ENCODE results near the gene GJA4.
"Not testable (repeated sequence)": the region's sequence is repeated elsewhere in the genome, so short reads cannot be mapped to it uniquely, and the experiment has no call there.

Gene GJA4

GRCh38 chr1:34770891-34771504 lies 21.8 kb upstream of the GJA4 start:
- no peak for DNase-seq (ENCODE audit: low spot score)

GRCh38 chr1:34771573-34772371 lies 21.0 kb upstream of the GJA4 start:
- no peak for DNase-seq (ENCODE audit: low spot score)

DNA sequence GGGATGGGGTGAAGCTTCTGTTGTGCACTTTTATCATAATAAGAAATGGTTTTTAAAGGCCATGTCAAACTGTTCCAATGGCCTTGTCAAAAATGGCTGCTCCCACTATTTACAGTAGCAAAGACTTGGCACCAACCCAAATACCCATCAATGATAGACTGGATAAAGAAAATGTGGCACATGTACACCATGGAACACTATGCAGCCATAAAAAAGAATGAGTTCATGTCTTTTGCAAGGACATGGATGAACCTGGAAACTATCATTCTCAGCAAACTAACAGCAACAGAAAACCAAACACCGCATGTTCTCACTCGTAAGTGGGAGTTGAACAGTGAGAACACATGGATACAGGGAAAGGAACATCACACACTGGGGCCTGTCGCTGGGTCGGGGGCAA lies 19.7 kb upstream of the GJA4 start:
- not testable (repeated sequence) for DNase-seq (ENCODE audit: low spot score)

- DNase-seq (ENCODE audit: low spot score), result no peak
Measured at GRCh38 chr1:34774957-34775356, 17.8 kb upstream of the GJA4 start.

GRCh38 chr1:34776911-34777310 lies 15.9 kb upstream of the GJA4 start:
- no peak for DNase-seq (ENCODE audit: low spot score)

- no peak for DNase-seq (ENCODE audit: low spot score)
Measured at GRCh38 chr1:34777519-34778321, 15.1 kb upstream of the GJA4 start.

GRCh38 chr1:34778381-34778780 lies 14.4 kb upstream of the GJA4 start:
- DNase-seq (ENCODE audit: low spot score), result no peak

DNA sequence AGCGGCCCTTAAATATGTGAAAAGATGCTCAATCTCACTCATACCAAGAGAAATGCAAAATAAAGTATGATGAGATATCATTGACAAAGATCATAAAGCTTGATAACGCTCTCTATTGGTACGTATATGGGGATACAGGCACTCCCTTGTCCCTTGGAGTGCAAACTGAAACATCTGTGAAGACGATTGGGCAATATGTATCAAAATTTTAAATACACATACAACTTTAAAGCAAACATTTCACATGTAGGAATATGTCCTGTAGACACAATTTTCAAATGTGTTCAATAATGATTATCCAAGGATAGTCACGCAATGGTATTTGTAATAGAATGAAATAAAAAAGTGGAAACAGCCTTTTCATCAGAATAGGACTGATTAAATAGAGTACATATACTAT lies 13.8 kb upstream of the GJA4 start:
- no peak for DNase-seq (ENCODE audit: low spot score)

DNA sequence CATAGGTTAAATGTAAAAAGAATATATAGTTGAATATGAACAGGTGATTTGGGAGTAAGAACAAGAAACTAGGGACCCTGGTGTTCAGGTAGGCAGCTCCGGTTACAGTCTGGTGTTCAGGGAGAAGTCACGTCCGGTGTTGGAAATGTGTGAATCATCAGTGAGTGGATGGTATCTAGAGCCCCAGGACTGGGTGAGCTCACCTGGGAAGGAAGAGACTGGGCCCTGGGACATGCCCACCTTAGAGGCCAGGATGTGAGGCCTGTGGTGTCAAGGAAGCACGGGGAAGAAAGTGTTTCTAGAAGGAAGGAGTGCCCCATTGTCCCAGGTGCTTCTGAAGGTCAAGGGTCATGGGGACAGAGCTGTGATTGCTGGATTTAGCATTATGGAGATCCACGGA lies 13.3 kb upstream of the GJA4 start:
- DNase-seq (ENCODE audit: low spot score), result peak; percentile 14

DNA sequence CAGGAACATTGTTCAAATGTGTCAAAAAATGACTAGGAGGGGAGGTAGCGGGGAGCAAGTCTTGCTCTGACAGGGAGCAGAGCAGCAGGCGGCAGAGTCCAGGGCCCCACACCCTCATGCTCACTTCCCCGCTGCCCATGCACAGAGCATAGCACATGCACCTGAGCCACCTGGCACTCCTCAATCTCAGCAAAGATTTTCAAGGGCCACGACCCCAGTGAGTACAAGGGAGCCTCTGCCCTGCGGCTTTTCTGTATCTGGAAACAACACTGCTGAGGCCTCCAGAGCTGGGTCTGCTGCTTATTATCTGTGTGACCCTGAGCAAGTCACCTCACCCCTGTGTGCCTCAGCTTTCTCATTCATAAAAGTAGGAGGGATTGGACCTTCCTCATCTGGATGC lies 12.8 kb upstream of the GJA4 start:
- no peak for DNase-seq (ENCODE audit: low spot score)

DNA sequence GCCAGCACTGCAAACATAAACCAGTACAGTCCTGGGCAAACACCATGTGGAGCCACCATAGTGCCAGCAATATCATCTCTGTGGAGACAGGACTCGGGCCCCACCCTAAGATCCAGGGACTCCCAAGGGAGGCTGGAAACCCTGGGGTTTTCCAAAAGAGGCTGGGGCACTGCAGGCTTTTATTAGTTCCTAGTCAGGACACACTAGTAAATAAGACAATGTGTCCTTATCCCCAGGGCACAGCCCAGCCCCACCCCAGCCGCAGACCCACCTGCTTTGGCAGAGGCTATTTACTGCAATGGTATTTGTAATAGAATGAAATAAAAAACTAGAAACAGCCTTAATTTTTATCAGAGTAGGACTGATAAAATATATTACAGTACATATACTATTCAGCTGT lies 12.3 kb upstream of the GJA4 start:
- peak; percentile 33 for DNase-seq (ENCODE audit: low spot score)

- peak; percentile 70 for DNase-seq (ENCODE audit: low spot score)
Measured at GRCh38 chr1:34781071-34781843, 11.5 kb upstream of the GJA4 start, which contains the start of gene GJB3. Gene GJB3, plus strand, starts transcription at chr1:34781214. Its CDS starts 3,549 bp downstream, at chr1:34784763.

GRCh38 chr1:34781844-34782391 lies 10.9 kb upstream of the GJA4 start:
- peak; percentile 71 for DNase-seq (ENCODE audit: low spot score)

DNA sequence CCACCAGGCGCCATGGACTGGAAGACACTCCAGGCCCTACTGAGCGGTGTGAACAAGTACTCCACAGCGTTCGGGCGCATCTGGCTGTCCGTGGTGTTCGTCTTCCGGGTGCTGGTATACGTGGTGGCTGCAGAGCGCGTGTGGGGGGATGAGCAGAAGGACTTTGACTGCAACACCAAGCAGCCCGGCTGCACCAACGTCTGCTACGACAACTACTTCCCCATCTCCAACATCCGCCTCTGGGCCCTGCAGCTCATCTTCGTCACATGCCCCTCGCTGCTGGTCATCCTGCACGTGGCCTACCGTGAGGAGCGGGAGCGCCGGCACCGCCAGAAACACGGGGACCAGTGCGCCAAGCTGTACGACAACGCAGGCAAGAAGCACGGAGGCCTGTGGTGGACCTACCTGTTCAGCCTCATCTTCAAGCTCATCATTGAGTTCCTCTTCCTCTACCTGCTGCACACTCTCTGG lies 8.0 kb upstream of the GJA4 start:
- no peak for DNase-seq (ENCODE audit: low spot score)

- no peak for DNase-seq (ENCODE audit: low spot score)
Measured at GRCh38 chr1:34785231-34785874, 7.4 kb upstream of the GJA4 start.

- DNase-seq (ENCODE audit: low spot score), result no peak
Measured at GRCh38 chr1:34785875-34786470, 6.8 kb upstream of the GJA4 start.

DNA sequence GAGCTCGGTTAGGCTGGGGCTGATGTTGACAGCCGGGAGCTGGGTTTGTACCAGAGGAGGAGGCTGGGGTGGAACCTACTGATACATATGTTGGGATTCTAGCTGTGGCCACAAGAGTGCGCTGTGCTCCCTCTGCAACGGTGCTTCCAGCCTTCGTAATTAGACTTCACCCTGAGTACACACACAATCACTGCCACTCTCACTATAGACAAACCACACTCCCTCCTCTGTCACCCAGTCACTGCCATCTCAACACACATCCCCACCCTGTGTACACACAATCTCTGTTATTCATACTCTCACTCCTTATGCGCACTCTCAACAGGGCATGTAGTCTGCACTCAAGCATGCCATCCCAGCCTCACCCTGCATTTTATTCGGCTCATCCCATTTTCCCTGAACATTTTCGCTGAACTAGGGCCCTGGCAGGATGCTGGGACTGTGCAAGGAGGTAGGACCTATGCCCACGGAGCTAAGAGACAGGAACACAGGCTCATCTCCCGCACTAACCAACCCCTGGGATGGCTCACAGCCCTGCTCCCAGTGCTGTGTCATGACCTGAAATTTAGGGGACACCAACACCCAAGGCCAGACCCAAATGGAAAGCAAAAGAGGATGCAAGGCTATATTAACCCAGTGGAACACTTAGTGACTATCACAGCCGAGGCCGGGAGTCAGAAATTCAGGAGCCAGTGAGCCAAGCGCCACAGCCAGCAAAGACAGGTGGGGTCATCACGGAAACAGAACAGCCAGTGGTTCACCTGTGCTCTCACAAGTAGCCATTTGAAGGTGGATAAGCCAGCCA lies 6.1 kb upstream of the GJA4 start:
- DNase-seq (ENCODE audit: low spot score), result peak; percentile 67

DNA sequence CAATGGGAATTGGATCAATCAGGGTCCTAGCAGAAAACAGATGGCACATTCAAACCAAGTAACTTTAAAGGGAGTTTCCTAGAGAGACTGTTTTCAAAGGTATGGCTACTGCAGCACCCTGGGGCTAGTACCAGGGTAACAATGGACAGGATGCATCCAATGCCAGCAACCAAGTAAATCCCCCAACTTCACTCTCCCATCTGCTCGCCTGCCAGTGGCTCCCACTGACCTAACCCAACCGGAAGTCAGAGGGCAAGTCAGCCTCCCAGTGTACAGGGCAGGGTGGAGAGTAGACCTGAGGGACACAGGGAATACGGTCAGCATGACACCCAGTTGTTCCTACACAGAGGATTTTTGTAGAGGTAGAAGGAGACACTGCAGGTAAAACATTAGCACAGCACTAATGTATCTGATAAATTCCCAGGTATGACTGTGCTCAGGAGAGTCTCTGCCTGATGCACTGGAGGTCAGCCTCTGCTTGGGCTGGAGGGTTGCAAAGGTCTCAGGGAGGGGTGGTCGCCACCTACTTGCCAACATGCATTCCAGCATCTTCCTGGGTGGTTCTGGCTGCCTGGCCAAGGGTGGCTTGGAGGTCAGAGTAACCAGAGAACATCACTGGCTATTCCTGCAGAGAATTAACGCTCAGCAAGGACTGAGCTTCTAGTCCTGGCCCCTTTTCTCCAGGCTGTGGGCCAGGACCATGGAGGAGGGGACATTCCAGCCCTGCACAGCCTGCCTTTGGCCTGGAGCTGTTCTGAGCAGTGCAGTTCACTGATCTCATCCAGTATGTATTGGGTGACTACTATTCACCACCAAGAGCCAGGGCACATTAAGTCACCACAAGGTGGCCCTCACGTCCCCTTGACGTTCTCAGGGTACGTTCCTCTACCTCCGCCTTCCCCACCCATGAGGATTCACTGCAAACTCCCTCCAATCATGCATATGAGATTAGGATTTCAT lies 5.1 kb upstream of the GJA4 start:
- no peak for DNase-seq (ENCODE audit: low spot score)

GRCh38 chr1:34790985-34791384 lies 1.8 kb upstream of the GJA4 start:
- no peak for DNase-seq (ENCODE audit: low spot score)
